IMR-90 (cell line): ENCODE measurements around the gene ADCY9. TPM values are rescaled to one million over a fixed set of nuclear protein-coding genes. Genes with fewer than 3 reads are reported as not detected.

Experiments
- ATAC-seq: fragments of 200-7000 bp; cut with Tn5 transposase; 2 replicates; pipeline ENCODE4 v1.9.1; 2020; ENCODE audit warnings: low read depth, mild to moderate bottlenecking, moderate library complexity
- Bru-seq: library from RNA; stranded (reverse); fragments of 400-500 nt; gene quantifications from one replicate; lab custom pipeline; 2021; lab: Mats Ljungman, UMichigan
- BruChase-seq, 2 experiments: library from RNA; stranded (reverse); fragments of 400-500 nt; gene quantifications; one replicate each; lab custom pipeline; 2021; lab: Mats Ljungman, UMichigan
- BruUV-seq: library from RNA; stranded (reverse); fragments of 400-500 nt; replicated peaks from 2 replicates; lab custom pipeline; 2021; lab: Mats Ljungman, UMichigan
- CTCF ChIA-PET: fragments of 300-600 bp; formaldehyde crosslinking; extraction: SDS; loops from one replicate; lab custom pipeline; 2021; ENCODE audit warnings: antibody characterized with exemption; lab: Yijun Ruan, JAX
- POLR2A ChIA-PET: fragments of 300-600 bp; sonication (Branson Sonifier 250); formaldehyde crosslinking; loops from one replicate; lab custom pipeline; 2022; ENCODE audit warnings: antibody characterized with exemption; ENCODE audit not compliant: unreplicated experiment; lab: Charles Lee
- DNase-seq: peaks from one replicate; pipeline ENCODE4 v3.0.0; 2013
- H2AFZ ChIP-seq: replicated peaks from 2 replicates; pipeline ENCODE3; 2013; ENCODE audit warnings: low read length, mild to moderate bottlenecking; ENCODE audit not compliant: poor library complexity
- H2AK5ac ChIP-seq: 2 replicates; pipeline ENCODE4 v1.6.1; 2013; ENCODE audit warnings: low read depth, low read length, inconsistent platforms
- H2AK9ac ChIP-seq: replicated peaks from 2 replicates; pipeline ENCODE3; 2013; ENCODE audit warnings: mild to moderate bottlenecking, low read depth, low read length, moderate library complexity; ENCODE audit not compliant: poor library complexity
- H2BK120ac ChIP-seq: 2 replicates; pipeline ENCODE4 v1.6.1; 2013; ENCODE audit warnings: low read depth, low read length, inconsistent platforms
- H2BK15ac ChIP-seq: 3 replicates; pipeline ENCODE4 v1.6.1; 2013; ENCODE audit warnings: low read depth, low read length, inconsistent platforms
- H2BK20ac ChIP-seq: 2 replicates; pipeline ENCODE4 v1.6.1; 2013; ENCODE audit warnings: low read depth, mild to moderate bottlenecking, inconsistent platforms, low read length, moderate library complexity
- H2BK5ac ChIP-seq: 2 replicates; pipeline ENCODE4 v1.6.1; 2013; ENCODE audit warnings: mild to moderate bottlenecking, low read depth, low read length, inconsistent platforms; ENCODE audit not compliant: poor library complexity, severe bottlenecking
- H3K14ac ChIP-seq: replicated peaks from 2 replicates; pipeline ENCODE4 v1.6.1; 2013; ENCODE audit warnings: low read depth, low read length, inconsistent platforms
- H3K18ac ChIP-seq: 2 replicates; pipeline ENCODE4 v1.6.1; 2013; ENCODE audit warnings: low read depth, low read length, control low read depth
- H3K23ac ChIP-seq: 2 replicates; pipeline ENCODE4 v1.6.1; 2013; ENCODE audit warnings: low read depth, low read length, inconsistent platforms
- H3K27ac ChIP-seq: 2 replicates; pipeline ENCODE4 v1.5.1; 2013; ENCODE audit warnings: mild to moderate bottlenecking, control low read depth, low read length; ENCODE audit not compliant: insufficient read depth
- H3K27me3 ChIP-seq: 2 replicates; pipeline ENCODE4 v1.6.1; 2013; ENCODE audit warnings: low read length; ENCODE audit not compliant: control insufficient read depth, insufficient read depth
- H3K36me3 ChIP-seq: 2 replicates; pipeline ENCODE4 v1.6.1; 2013; ENCODE audit warnings: low read length, mixed read lengths; ENCODE audit not compliant: control insufficient read depth, insufficient read depth
- H3K4ac ChIP-seq: 2 replicates; pipeline ENCODE4 v1.6.1; 2013; ENCODE audit warnings: low read depth, low read length, inconsistent platforms
- H3K4me1 ChIP-seq: 2 replicates; pipeline ENCODE4 v1.6.1; 2013; ENCODE audit warnings: low read length, mixed read lengths; ENCODE audit not compliant: control insufficient read depth, insufficient read depth
- H3K4me2 ChIP-seq: 2 replicates; pipeline ENCODE4 v1.6.1; 2013; ENCODE audit warnings: low read depth, mild to moderate bottlenecking, control low read depth, low read length, moderate library complexity
- H3K4me3 ChIP-seq: 2 replicates; pipeline ENCODE4 v1.5.1; 2013; ENCODE audit warnings: low read depth, mild to moderate bottlenecking, control low read depth, low read length, moderate library complexity; ENCODE audit not compliant: insufficient read depth
- H3K56ac ChIP-seq: 2 replicates; pipeline ENCODE4 v1.6.1; 2013; ENCODE audit warnings: low read length, inconsistent platforms; ENCODE audit not compliant: insufficient read depth; ENCODE audit errors: extremely low read depth
- H3K79me1 ChIP-seq, 2 experiments: 2 replicates each; pipeline ENCODE4 v1.6.1; 2013; ENCODE audit warnings: low read length in 2 of 2, inconsistent platforms in 1 of 2, low read depth in 1 of 2
- H3K9ac ChIP-seq: 2 replicates; pipeline ENCODE4 v1.6.1; 2013; ENCODE audit warnings: low read depth, low read length, control low read depth
- H3K9me1 ChIP-seq: 2 replicates; pipeline ENCODE4 v1.6.1; 2013; ENCODE audit warnings: low read length, inconsistent platforms; ENCODE audit not compliant: insufficient read depth
- H3K9me3 ChIP-seq: 2 replicates; pipeline ENCODE4 v1.6.1; 2013; ENCODE audit warnings: low read length; ENCODE audit not compliant: control insufficient read depth, insufficient read depth
- H4K20me1 ChIP-seq: 2 replicates; pipeline ENCODE4 v1.6.1; 2013; ENCODE audit warnings: low read length, inconsistent platforms; ENCODE audit not compliant: insufficient read depth
- H4K5ac ChIP-seq: 2 replicates; pipeline ENCODE4 v1.6.1; 2013; ENCODE audit warnings: mild to moderate bottlenecking, low read depth, low read length, control low read depth
- H4K8ac ChIP-seq, 2 experiments: 2 replicates each; pipeline ENCODE4 v1.6.1; 2013; ENCODE audit warnings: low read depth in 2 of 2, low read length in 2 of 2, control low read depth in 1 of 2, inconsistent platforms in 1 of 2
- H4K91ac ChIP-seq: 2 replicates; pipeline ENCODE4 v1.6.1; 2013; ENCODE audit warnings: low read depth, low read length, inconsistent platforms; ENCODE audit not compliant: insufficient read depth
- BHLHE40 ChIP-seq: fragments of 150-350 bp; IDR thresholded peaks from 2 replicates; pipeline ENCODE4 v1.6.1; 2016; ENCODE audit warnings: mild to moderate bottlenecking, low read depth, low read length
- ELK1 ChIP-seq: fragments of 150-350 bp; IDR thresholded peaks from 2 replicates; pipeline ENCODE4 v1.6.1; 2016; ENCODE audit warnings: low read depth, mild to moderate bottlenecking, low read length, moderate library complexity, borderline replicate concordance
- FOS ChIP-seq: fragments of 150-350 bp; IDR thresholded peaks from 2 replicates; pipeline ENCODE4 v1.6.1; 2016; ENCODE audit warnings: low read depth, low read length
- MAZ ChIP-seq: IDR thresholded peaks from 2 replicates; pipeline ENCODE4 v1.6.1; 2012; ENCODE audit warnings: low read depth, mild to moderate bottlenecking, low read length, improper control_type of control experiment, moderate library complexity, borderline replicate concordance
- MXI1 ChIP-seq: IDR thresholded peaks from 2 replicates; pipeline ENCODE4 v1.6.1; 2012; ENCODE audit warnings: low read depth, mild to moderate bottlenecking, low read length, moderate library complexity, borderline replicate concordance
- NFE2L2 ChIP-seq: fragments of 150-350 bp; IDR thresholded peaks from 2 replicates; pipeline ENCODE4 v1.6.1; 2016; ENCODE audit warnings: low read depth, mild to moderate bottlenecking, low read length
- POLR2A ChIP-seq: IDR thresholded peaks from 2 replicates; pipeline ENCODE4 v1.6.1; 2012; ENCODE audit warnings: mild to moderate bottlenecking, low read depth, low read length
- RCOR1 ChIP-seq: IDR thresholded peaks from 2 replicates; pipeline ENCODE4 v1.6.1; 2012; ENCODE audit warnings: mild to moderate bottlenecking, low read length, improper control_type of control experiment; ENCODE audit not compliant: insufficient replicate concordance
- RFX5 ChIP-seq: IDR thresholded peaks from 2 replicates; pipeline ENCODE4 v1.8.0; 2012; ENCODE audit warnings: low read depth, mild to moderate bottlenecking, low read length, moderate library complexity
- SMC3 ChIP-seq: fragments of 150-350 bp; IDR thresholded peaks from 2 replicates; pipeline ENCODE4 v1.6.1; 2016; ENCODE audit warnings: low read depth, mild to moderate bottlenecking, antibody characterized with exemption, low read length, moderate library complexity
- USF2 ChIP-seq: fragments of 150-350 bp; IDR thresholded peaks from 2 replicates; pipeline ENCODE4 v1.6.1; 2017; ENCODE audit warnings: mild to moderate bottlenecking, antibody characterized with exemption, low read length, low read depth
- WGBS, 2 experiments: methylation state at CpG; one replicate each; pipeline versions ENCODE4 v1.1.5 to v1.1.7; 2013; ENCODE audit warnings: missing lambda C conversion rate in 2 of 2; ENCODE audit not compliant: insufficient read length in 1 of 2; ENCODE audit errors: extremely low coverage in 2 of 2; 5-methylcytosine and 5-hydroxymethylcytosine counted together
- dilution Hi-C: fragments of 300-500 bp; cut with HindIII; formaldehyde crosslinking; loops from one replicate; pipeline ENCODE4 v1.14.3; 2018; ENCODE audit warnings: low sequenced_read_pairs; ENCODE audit not compliant: unreplicated experiment
- in situ Hi-C: fragments of 300-500 bp; cut with MboI; formaldehyde crosslinking; loops from 3 replicates; pipeline ENCODE4 v1.14.3; 2019; ENCODE audit warnings: low sequenced_read_pairs, inconsistent platforms, mixed read lengths
- intact Hi-C: fragments of 100-400 bp; cut with micrococcal nuclease; formaldehyde crosslinking; loops from 2 replicates; pipeline ENCODE4 v1.10.0; 2022
- long read RNA-seq: library from polyadenylated mRNA; unstranded; transcript quantifications from one replicate; pipeline ENCODE4 v2.0.0, GENCODE V29; 2021; ENCODE audit not compliant: unreplicated experiment
- polyA plus RNA-seq, 3 experiments: library from polyadenylated mRNA; depleted of rRNA; stranded (reverse); fragments of >200 nt; gene quantifications; 2 replicates each; pipeline ENCODE4 v1.2.3, GENCODE V29; 2012; ENCODE audit warnings: low replicate concordance in 1 of 3
- total RNA-seq: library from RNA; depleted of rRNA; stranded (reverse); fragments of >200 nt; gene quantifications from 2 replicates; pipeline ENCODE4 v1.2.3, GENCODE V29; 2012; rRNA removed

ADCY9 gene
- total RNA-seq (5.4 and 5.6 TPM in 2 replicates), polyA plus RNA-seq (2012; rRNA removed) (12.5 and 13.5 TPM in 2 replicates), Bru-seq, nascent RNA (percentile 77 among the genes with signal in this experiment), BruChase-seq, experiment 1, labeled RNA remaining after a 6-hour chase (percentile 90 among the genes with signal in this experiment), BruChase-seq, experiment 2, labeled RNA remaining after a 2-hour chase (percentile 78 among the genes with signal in this experiment)
- polyA plus RNA-seq (2012; cell fraction: cytosol; rRNA removed), result 7.6 and 15.1 TPM in 2 replicates
- 16.3 and 19.4 TPM in 2 replicates for polyA plus RNA-seq (2012; cell fraction: nucleus; rRNA removed; ENCODE audit: low replicate concordance)
- long read RNA-seq, partial matches to known transcripts, result 0 of 21 reads
- long read RNA-seq, other reads (novel, unspliced or antisense), result 21 of 21 reads

DNA sequence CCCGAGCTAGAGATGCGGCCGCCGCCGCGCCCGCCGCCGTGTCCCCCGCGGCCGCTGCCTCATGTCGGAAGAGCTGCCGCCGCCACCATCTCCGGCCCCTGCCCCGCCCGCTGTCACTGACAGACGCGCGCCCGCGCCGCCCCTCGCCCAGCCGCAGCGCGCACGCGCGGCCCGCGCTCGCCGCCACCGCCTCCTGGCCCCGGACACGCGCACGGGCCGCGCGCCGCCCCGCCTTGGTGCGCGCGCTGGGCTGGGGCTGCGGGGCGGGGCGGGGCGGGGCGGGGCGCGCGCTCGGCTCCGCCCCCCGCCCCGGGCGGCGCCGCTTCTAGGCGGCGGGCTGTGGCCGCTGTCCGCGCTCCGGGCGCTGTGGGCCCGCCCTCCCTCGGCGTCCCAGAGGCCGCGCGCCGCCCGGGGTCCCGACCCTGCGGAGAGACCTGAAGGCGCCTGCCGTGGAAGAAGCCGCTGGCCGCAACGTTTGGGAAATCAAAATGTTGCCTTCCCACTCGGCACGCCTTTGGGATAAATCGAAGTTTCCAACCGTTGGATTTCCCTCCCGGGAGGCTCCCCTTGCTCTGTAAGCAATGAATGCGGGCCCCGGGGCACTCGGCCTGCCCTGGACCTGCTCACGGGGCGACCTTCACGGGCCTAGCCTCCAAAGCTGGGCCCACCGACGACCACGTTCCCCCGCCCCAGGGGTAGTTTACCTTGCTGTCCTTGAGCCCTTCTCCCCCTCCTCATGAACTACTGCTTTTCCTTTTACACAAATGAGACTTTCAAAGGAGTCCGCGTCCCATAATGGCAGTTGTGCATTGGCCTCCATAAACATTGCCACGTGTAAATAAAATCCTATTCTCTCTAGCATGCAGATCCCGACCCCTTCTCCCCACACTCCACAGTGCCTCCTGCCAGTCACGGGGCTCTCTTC is at the start of gene ADCY9:
TSS of gene ADCY9 (minus strand) at position 118 of the 925 bp plus-strand sequence. CDS start 1,000 bp downstream, outside the sequence.
- POLR2A ChIA-PET, result no interaction called here
- peak within 1 kb of the TSS; percentile 59; the same call in 1 of the 2 replicates for H2AK5ac ChIP-seq
- H4K91ac ChIP-seq, result peak within 1 kb of the TSS; percentile 93
- no TSS peak for BruUV-seq
- intact Hi-C loops, result loop anchor here (2.0 to 10.0 kb wide), 6 partner anchors 66 to 422 kb away; no protein-coding TSS in a partner anchor
- H3K27me3 ChIP-seq, result no peaks in the 10 kb centered on the region
- H2BK20ac ChIP-seq, result peak within 1 kb of the TSS; percentile 83
- WGBS, 2 experiments, result 0% methylated on average over 27 of the region's 105 CpGs; no CpG with 5 or more reads in 1 of the 2 experiments
- CTCF ChIA-PET, result interaction anchor here (0.8 kb wide), 1 partner anchor 137 kb away, joined by 3 read pairs; no protein-coding TSS in a partner anchor
- dilution Hi-C loops, result no loop called here
- H3K9ac ChIP-seq, result peak within 1 kb of the TSS; percentile 83
- in situ Hi-C loops, result loop anchor here (10.0 kb wide), 1 partner anchor 138 kb away; no protein-coding TSS in a partner anchor
- peak within 1 kb of the TSS; percentile 98 for H3K23ac ChIP-seq
- peaks cover 10% of the 10 kb centered on the region; the same call in 1 of the 2 replicates for H4K20me1 ChIP-seq
- peak within 1 kb of the TSS; percentile 97 for H3K14ac ChIP-seq
- H3K56ac ChIP-seq, result peak within 1 kb of the TSS; percentile 75
- peak within 1 kb of the TSS; percentile 89 for H2BK120ac ChIP-seq
- H3K4me1 ChIP-seq, result peaks cover 21% of the 10 kb centered on the region
- H4K5ac ChIP-seq, result peak within 1 kb of the TSS; percentile 27
- H3K9me3 ChIP-seq, result no peaks in the 10 kb centered on the region
- H2BK5ac ChIP-seq, result peak within 1 kb of the TSS; percentile 76
- H3K18ac ChIP-seq, result peak within 1 kb of the TSS; percentile 66
- DNase-seq (peak; percentile 73), ATAC-seq (peak; percentile 86)
- peak within 1 kb of the TSS; percentile 69 for H3K27ac ChIP-seq
- H3K4me3 ChIP-seq, result peak within 1 kb of the TSS; percentile 66
- H3K36me3 ChIP-seq, result peaks cover 11% of the 10 kb centered on the region; the same call in 1 of the 2 replicates
- peak within 1 kb of the TSS; percentile 97 to 98 for H4K8ac ChIP-seq
- H2BK15ac ChIP-seq, result peak within 1 kb of the TSS; percentile 94; the same call in 2 of the 3 replicates
- peak within 1 kb of the TSS; percentile 96 for H3K4ac ChIP-seq
- peak within 1 kb of the TSS; percentile 94 for H2AK9ac ChIP-seq
- H3K79me1 ChIP-seq, result peaks cover 18 to 45% of the 10 kb centered on the region in 2 experiments
- peaks cover 13% of the 10 kb centered on the region; the same call in 1 of the 2 replicates for H3K9me1 ChIP-seq
- peak within 1 kb of the TSS; percentile 91 for H3K4me2 ChIP-seq
- peak within 1 kb of the TSS; percentile 98 for H2AFZ ChIP-seq
- TF ChIP-seq BHLHE40 (no peak), USF2 (no peak), MXI1 (no peak), ELK1 (no peak), MAZ (peak; percentile 47; the same call in 1 of the 2 replicates), RFX5 (no peak), NFE2L2 (no peak), SMC3 (no peak), RCOR1 (no peak), FOS (no peak), POLR2A (0 out of 2 replicates have a peak, but pooled peaks have one; percentile 32)
